NCI-H1694 treated with DMSO at 0.1 percent for 48 hours (cell line): ENCODE data around the gene IL37.

Experiments
- DNase-seq: peaks from one replicate; lab custom pipeline; 2025; lab: John Stamatoyannopoulos, UW

Gene IL37

GRCh38 chr2:112960230-112960825 is 49.4 kb downstream of the IL37 start:
- DNase-seq: no peak

- no peak for DNase-seq
These were observed 51.6 kb downstream of the IL37 start for GRCh38 chr2:112962308-112963175.

- no peak for DNase-seq
These were observed 56.1 kb downstream of the IL37 start for GRCh38 chr2:112967023-112967422.
